Endometrium (tissue), 2 donors: ENCODE data around the gene PRSS23.
"Not testable (repeated sequence)": the region's sequence is repeated elsewhere in the genome, so short reads cannot be mapped to it uniquely, and the experiment has no call there.

Experiments used
- FAIRE-seq: peaks from 2 replicates; lab custom pipeline; 2012; peaks lifted over from hg19 to GRCh38; lab: Jason Lieb, UNC
- donor health status: control.
- donor health status: control.

The PRSS23 gene

DNA sequence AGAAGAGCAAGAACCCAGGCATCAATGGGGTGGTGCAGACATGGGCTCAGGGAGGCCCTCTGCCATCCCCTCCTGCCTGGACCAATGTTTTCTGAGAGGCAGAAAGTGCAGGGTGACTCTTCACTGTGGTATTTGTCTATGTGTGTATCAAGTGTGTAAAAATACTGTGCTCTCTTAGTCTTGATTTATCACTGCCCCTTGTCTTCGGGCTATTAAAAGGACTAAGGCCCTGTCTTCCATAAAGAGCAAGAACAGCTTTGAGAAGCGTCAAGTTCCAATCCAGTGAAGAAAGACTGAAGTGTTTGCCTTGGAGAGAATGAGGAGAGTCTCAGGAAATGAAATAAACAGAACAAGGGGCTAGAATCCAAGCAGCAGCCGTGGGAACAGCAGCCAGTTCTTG, 14.4 kb downstream of the PRSS23 start:
- FAIRE-seq, result no peak

DNA sequence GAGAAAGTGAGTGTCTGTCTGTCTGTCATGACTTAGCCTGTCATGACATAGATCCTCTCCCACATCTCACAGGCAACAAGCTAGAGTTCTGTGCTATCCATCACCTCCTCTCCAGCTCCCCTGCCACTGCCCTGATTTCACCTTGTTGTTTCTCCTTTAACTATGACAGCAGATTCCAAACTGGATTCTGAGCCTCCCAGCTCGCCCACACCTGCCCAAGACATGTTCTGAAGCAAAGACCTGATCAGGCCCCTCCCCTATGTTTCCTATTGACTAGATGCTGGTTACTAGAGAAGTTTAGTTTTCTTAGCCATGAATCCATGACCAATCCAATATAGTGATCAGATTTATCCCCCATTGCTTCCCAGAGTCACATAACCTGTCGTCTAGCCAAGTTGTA, 15.4 kb downstream of the PRSS23 start:
- no peak for FAIRE-seq

DNA sequence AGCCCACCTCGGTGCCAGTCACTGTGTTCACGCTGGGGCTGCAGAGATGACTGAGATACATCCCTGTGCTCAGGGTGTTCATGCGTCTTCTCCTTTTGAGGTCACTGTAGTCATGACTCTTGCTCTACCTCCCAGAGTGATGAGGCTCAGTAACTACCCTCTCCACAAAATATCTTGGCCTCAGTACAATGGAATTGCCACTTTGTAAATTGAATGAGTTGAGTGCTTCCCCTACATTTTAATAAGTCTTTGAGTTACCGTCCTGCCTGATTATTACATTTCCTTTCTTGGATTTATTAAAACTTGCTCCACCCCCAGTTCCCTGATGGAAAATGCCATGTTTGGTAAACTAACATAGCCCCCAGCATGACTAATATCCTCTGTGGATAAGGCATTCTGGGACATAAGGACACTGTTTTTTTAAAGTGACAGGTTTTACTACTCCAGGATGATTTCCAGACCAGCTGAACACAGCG, 15.9 kb downstream of the PRSS23 start:
- FAIRE-seq, result peak; percentile 37

DNA sequence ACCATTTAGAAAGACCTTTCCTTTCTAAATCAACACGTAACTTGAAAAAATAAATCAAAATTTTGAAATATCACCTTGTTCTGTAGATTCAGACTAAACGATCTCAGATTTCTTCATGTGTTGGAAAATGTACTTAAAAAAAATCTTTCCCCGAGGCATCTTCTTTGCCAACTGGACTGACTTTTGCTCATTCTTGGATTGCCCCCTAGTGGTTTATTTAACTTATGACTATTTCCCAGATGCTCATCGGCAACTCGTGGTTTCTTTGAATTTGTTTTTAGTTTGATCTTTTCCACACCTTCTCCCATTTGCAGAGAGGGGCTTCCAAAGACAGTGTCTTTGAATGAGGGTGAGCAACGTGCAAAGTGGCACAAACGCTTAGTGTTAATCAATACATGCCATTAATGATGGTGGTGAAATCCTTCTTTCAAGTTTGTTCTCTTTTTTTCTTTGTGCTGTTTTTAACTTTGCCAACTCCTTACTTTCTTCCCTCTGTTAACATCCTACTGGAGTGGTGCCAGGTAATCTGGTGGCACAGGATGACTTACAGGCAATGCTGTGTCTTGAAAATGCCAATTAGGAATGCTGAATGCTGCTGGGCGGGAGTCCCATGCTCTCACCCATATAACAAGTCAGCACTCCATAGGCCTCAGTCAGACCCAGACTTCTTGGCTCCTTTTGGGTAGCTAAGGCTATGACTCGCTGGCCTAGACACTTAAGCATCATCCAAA, 18.3 kb downstream of the PRSS23 start:
- FAIRE-seq, result peak; percentile 92

DNA sequence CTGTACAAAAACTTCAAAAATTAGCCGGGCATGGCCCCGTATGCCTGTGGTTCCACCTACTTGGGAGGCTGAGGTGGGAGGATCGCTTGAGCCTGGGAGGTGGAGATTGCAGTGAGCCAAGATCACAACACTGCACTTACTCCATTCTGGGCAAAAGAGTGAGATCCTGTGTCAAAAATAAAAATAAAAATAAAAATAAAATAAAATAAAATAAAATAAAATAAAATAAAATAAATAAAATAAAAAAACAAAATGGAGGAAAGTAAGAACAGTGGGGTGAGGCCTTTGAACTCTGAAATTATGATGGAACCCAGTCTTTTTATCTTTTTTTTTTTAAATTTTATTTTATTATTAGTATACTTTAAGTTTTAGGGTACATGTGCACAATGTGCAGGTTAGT, 23.8 kb downstream of the PRSS23 start:
- FAIRE-seq, result not testable (repeated sequence)

DNA sequence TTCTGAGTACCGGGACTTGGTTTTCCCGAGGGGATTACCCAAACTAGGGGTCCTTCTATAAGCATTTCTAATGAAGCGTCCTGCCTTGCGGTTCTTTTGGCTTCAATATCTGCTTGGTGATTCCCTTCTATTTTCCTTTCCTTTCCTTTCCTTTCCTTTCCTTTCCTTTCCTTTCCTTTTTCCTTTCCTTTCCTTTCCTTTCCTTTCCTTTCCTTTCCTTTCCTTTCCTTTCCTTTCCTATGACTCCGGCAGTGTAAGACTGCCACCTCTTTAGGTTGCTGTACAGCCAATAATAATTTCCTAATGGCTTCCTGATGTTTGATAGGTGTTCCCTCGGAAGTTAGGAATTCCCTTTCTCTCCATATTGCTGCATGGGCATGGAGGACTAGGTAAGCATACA, 34.0 kb downstream of the PRSS23 start:
- not testable (repeated sequence) for FAIRE-seq

DNA sequence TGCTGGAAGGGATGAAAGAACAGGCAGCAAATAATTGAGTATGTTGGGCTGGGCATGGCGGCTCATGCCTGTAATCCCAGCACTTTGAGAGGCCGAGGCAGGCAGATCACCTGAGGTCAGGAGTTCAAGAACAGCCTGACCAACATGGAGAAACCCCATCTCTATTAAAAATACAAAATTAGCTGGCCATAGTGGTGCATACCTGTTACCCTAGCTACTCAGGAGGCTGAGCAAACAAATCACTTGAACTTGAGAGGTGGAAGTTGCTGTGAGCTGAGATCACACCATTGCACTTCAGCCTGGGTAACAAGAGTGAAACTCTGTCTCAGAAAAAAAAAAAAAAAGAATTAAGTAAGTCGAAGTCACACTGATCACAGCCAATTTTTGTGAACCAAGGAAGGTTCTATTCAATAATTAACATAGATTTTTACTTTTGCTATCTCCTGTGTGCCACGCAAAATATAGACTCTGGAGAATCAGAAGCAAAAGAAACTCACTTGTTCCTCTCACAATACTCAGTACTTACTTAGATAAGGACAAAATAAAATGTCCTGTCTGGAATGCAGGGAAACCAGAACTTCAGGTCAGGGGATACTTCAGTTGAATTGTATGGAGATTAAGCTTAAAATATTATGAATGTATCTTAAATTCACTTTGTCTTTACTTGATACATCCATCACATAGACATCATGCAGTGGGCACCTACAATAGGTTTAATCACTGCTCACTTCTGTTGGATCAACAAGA, 44.6 kb downstream of the PRSS23 start:
- FAIRE-seq, result not testable (repeated sequence)

DNA sequence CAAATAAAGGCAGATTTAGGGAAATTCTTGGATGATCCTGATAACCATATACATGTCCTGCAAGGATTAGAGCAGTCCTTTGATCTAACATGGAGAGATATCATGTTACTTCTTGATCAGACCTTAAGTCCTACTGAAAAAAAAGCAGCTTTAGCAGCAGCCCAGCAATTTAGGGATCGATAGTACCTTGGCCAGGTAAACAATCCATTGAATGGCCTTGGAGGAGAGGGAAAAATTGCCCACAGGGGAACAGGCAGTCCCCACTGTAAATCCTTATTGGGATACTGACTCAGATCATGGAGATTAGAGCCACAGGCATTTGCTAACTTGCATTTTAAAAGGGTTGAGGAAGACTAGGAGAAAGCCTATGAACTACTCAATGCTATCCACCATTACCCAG, 47.8 kb downstream of the PRSS23 start:
- no peak for FAIRE-seq

GRCh38 chr11:86849679-86850078, 49.3 kb downstream of the PRSS23 start:
- no peak for FAIRE-seq
